Esophagus muscularis mucosa (tissue), 3 donors: Measurements from ENCODE around the gene MBD6.

Experiments used
- POLR2A ChIP-seq: fragments of 450-650 bp; IDR thresholded peaks from one replicate; pipeline ENCODE4 v1.6.1; 2017; ENCODE audit warnings: antibody characterized with exemption, moderate library complexity, mild to moderate bottlenecking, low read depth
- POLR2AphosphoS5 ChIP-seq, 2 donors: sonication (generic); formaldehyde crosslinking; IDR thresholded peaks; one replicate each; pipeline ENCODE4 v1.6.1; 2017; ENCODE audit warnings: antibody characterized with exemption in 2 of 2
- TF ChIP-seq, protein P1 (sequence below), 3 experiments: fragments of 200-600 bp in 2 of 3; fragments of 450-650 bp in 1 of 3; sonication (generic) in 2 of 3; IDR thresholded peaks; one replicate each; pipeline ENCODE4 v1.5.1; 2017 to 2019; ENCODE audit warnings: antibody characterized with exemption in 3 of 3, mild to moderate bottlenecking in 2 of 3, moderate library complexity in 1 of 3

DNA sequence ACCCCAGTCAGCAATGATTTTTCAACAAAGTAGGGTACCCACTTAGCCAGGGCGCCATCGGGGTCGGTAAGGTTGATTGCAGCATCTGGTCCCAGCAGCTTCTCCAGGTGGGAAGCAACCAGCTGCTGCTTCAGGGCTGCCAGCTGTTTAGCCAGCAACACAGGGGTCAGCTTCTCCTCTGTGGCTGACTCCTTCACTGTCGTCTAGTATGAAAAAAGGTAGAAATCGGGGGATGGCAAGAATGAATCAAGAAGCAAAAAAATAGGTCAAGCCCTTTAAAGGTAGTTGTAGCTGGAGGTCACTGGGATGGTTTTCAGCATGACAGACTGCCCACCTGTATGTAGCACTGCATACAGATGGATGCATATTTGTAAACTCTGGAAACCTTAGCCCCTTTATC, 11.6 kb downstream of the MBD6 start:
- TF ChIP-seq POLR2AphosphoS5 (IDR thresholded peaks at IDR 0.05), result no peak
- TF ChIP-seq POLR2A, result no peak
- TF ChIP-seq, protein P1, sequence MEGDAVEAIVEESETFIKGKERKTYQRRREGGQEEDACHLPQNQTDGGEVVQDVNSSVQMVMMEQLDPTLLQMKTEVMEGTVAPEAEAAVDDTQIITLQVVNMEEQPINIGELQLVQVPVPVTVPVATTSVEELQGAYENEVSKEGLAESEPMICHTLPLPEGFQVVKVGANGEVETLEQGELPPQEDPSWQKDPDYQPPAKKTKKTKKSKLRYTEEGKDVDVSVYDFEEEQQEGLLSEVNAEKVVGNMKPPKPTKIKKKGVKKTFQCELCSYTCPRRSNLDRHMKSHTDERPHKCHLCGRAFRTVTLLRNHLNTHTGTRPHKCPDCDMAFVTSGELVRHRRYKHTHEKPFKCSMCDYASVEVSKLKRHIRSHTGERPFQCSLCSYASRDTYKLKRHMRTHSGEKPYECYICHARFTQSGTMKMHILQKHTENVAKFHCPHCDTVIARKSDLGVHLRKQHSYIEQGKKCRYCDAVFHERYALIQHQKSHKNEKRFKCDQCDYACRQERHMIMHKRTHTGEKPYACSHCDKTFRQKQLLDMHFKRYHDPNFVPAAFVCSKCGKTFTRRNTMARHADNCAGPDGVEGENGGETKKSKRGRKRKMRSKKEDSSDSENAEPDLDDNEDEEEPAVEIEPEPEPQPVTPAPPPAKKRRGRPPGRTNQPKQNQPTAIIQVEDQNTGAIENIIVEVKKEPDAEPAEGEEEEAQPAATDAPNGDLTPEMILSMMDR (IDR thresholded peaks at IDR 0.05), result no peak
